Activated naive CD4-positive, alpha-beta T cell treated with anti-CD3 and anti-CD28 coated beads, Interleukin-2, amount 50 U/mL, for 72 hours (primary cell): Measurements from ENCODE around the gene PCMTD2. TPM values are rescaled to one million over a fixed set of nuclear protein-coding genes. Genes with fewer than 3 reads are reported as not detected.

ENCODE experiments used
- ATAC-seq, 2 donors: fragments of 150-1000 bp; cut with Tn5 transposase; 2 replicates each; pipeline ENCODE4 v1.10.0; 2021; ENCODE audit warnings: mild to moderate bottlenecking in 2 of 2, moderate library complexity in 2 of 2
- DNase-seq, 2 donors: peaks; one replicate each; pipeline ENCODE4 v3.0.0; 2021 to 2022; ENCODE audit warnings: low spot score in 2 of 2
- H3K27ac Mint-ChIP-seq, 2 donors: one replicate each; pipeline ENCODE4 v1.8.0; 2022; ENCODE audit warnings: mild to moderate bottlenecking in 2 of 2, mixed read lengths in 2 of 2
- H3K36me3 Mint-ChIP-seq, 2 donors: one replicate each; pipeline ENCODE4 v1.8.0; 2022; ENCODE audit warnings: mixed read lengths in 2 of 2
- H3K9me3 Mint-ChIP-seq, 2 donors: one replicate each; pipeline ENCODE4 v1.8.0; 2022; ENCODE audit warnings: mixed read lengths in 2 of 2
- total RNA-seq, 2 donors: library from RNA; stranded (reverse); gene quantifications; one replicate each; pipeline ENCODE4 v1.2.3, GENCODE V29; 2022

Gene PCMTD2
- total RNA-seq, 2 donors from 2014 or later, result 25.3 to 39.6 TPM

- peak overlapping the region in 1 of 2 donors; percentile 9 for H3K27ac Mint-ChIP-seq
- H3K36me3 Mint-ChIP-seq, result no peaks in the 10 kb centered on the region
- DNase-seq (no peak), ATAC-seq (no peak)
- H3K9me3 Mint-ChIP-seq, result no peaks in the 10 kb centered on the region
Measured at GRCh38 chr20:64244870-64245603, 10.5 kb upstream of the PCMTD2 start.

- Mint-ChIP-seq H3K36me3 (no peaks in the 10 kb centered on the region), H3K9me3 (no peaks in the 10 kb centered on the region)
Measured at GRCh38 chr20:64245746-64246595, 9.6 kb upstream of the PCMTD2 start.

GRCh38 chr20:64246616-64247306 is 8.8 kb upstream of the PCMTD2 start:
- ATAC-seq (no peak), DNase-seq (no peak)
- Mint-ChIP-seq H3K27ac (no peak overlapping the region), H3K9me3 (no peaks in the 10 kb centered on the region), H3K36me3 (no peaks in the 10 kb centered on the region)

More at GRCh38 chr20:64245746-64246595, 9.6 kb upstream of the PCMTD2 start:
- ATAC-seq, result no peak
- H3K27ac Mint-ChIP-seq, result peak overlapping the region in 1 of 2 donors; percentile 32
- no peak for DNase-seq

- Mint-ChIP-seq H3K9me3 (no peaks in the 10 kb centered on the region), H3K27ac (no peak overlapping the region), H3K36me3 (no peaks in the 10 kb centered on the region)
- no peak for ATAC-seq
- no peak for DNase-seq
Measured at GRCh38 chr20:64247307-64247618, 8.3 kb upstream of the PCMTD2 start.

- DNase-seq, result no peak
- Mint-ChIP-seq H3K36me3 (no peaks in the 10 kb centered on the region), H3K9me3 (no peaks in the 10 kb centered on the region), H3K27ac (no peak overlapping the region)
- no peak for ATAC-seq
Measured at GRCh38 chr20:64247970-64248841, 7.3 kb upstream of the PCMTD2 start.

- no peak for ATAC-seq
- Mint-ChIP-seq H3K36me3 (peaks cover 0 to 7% of the 10 kb centered on the region in 2 donors), H3K27ac (no peak overlapping the region), H3K9me3 (no peaks in the 10 kb centered on the region)
- no peak for DNase-seq
Measured at GRCh38 chr20:64250027-64250426, 5.5 kb upstream of the PCMTD2 start.

GRCh38 chr20:64253000-64253383 is 2.6 kb upstream of the PCMTD2 start:
- Mint-ChIP-seq H3K27ac (no peak overlapping the region), H3K36me3 (peaks cover 0 to 14% of the 10 kb centered on the region in 2 donors), H3K9me3 (no peaks in the 10 kb centered on the region)
- no peak for DNase-seq
- no peak for ATAC-seq

- H3K36me3 Mint-ChIP-seq, result peaks cover 0 to 14% of the 10 kb centered on the region in 2 donors
- no peak for DNase-seq
- no peaks in the 10 kb centered on the region for H3K9me3 Mint-ChIP-seq
- ATAC-seq, result no peak
- H3K27ac Mint-ChIP-seq, result no peak overlapping the region
Measured at GRCh38 chr20:64253443-64253842, 2.1 kb upstream of the PCMTD2 start.

- Mint-ChIP-seq H3K27ac (peak overlapping the region in 1 of 2 donors; percentile 85), H3K36me3 (peaks cover 0 to 14% of the 10 kb centered on the region in 2 donors), H3K9me3 (no peaks in the 10 kb centered on the region)
- DNase-seq (no peak), ATAC-seq (no peak)
Measured at GRCh38 chr20:64254156-64254555, 1.4 kb upstream of the PCMTD2 start.

- Mint-ChIP-seq H3K9me3 (no peaks in the 10 kb centered on the region), H3K36me3 (peaks cover 0 to 14% of the 10 kb centered on the region in 2 donors), H3K27ac (peak overlapping the region; percentile 85)
- no peak for DNase-seq
- no peak for ATAC-seq
Measured at GRCh38 chr20:64254571-64255360, 782 bp upstream of the PCMTD2 start.

- H3K36me3 Mint-ChIP-seq, result peaks cover 0 to 14% of the 10 kb centered on the region in 2 donors
Measured at GRCh38 chr20:64256282-64256935, 861 bp downstream of the PCMTD2 start.

GRCh38 chr20:64257107-64257757 is 1.7 kb downstream of the PCMTD2 start:
- no peaks in the 10 kb centered on the region for H3K9me3 Mint-ChIP-seq
- peak overlapping the region; percentile 72 to 97 for H3K27ac Mint-ChIP-seq
- DNase-seq (no peak), ATAC-seq (no peak)
- peaks cover 0 to 14% of the 10 kb centered on the region in 2 donors for H3K36me3 Mint-ChIP-seq

More at GRCh38 chr20:64256282-64256935, 861 bp downstream of the PCMTD2 start:
- Mint-ChIP-seq H3K27ac (peak overlapping the region; percentile 97), H3K9me3 (no peaks in the 10 kb centered on the region)
- DNase-seq (no peak), ATAC-seq (no peak)

- DNase-seq (no peak), ATAC-seq (no peak)
- Mint-ChIP-seq H3K36me3 (peaks cover 0 to 14% of the 10 kb centered on the region in 2 donors), H3K27ac (peak overlapping the region in 1 of 2 donors; percentile 44), H3K9me3 (no peaks in the 10 kb centered on the region)
Measured at GRCh38 chr20:64258071-64258823, 2.7 kb downstream of the PCMTD2 start.

GRCh38 chr20:64260239-64260638 is 4.7 kb downstream of the PCMTD2 start:
- H3K27ac Mint-ChIP-seq, result peak overlapping the region in 1 of 2 donors; percentile 87
- no peak for ATAC-seq
- H3K9me3 Mint-ChIP-seq, result no peaks in the 10 kb centered on the region
- peaks cover 0 to 7% of the 10 kb centered on the region in 2 donors for H3K36me3 Mint-ChIP-seq
- no peak for DNase-seq
